ENCODE results near the gene TOGARAM2.

TOGARAM2 gene

GRCh38 chr2:29016504-29016903 is 35.4 kb downstream of the TOGARAM2 start:
- TF ChIP-seq CTCF (IDR thresholded peaks at IDR 0.05; ENCODE audit: insufficient read depth, low read depth, low read length, missing control alignments), result no peak
- DNase-seq (ENCODE audit: low read depth), result no peak
- no peak overlapping the region for H3K4me3 ChIP-seq (ENCODE audit: low read depth, low read length)

- no peak overlapping the region for H3K4me3 ChIP-seq (ENCODE audit: low read depth, low read length)
- TF ChIP-seq CTCF (IDR thresholded peaks at IDR 0.05; ENCODE audit: insufficient read depth, low read depth, low read length, missing control alignments), result no peak
- no peak for DNase-seq (ENCODE audit: low read depth)
These were observed 36.8 kb downstream of the TOGARAM2 start for GRCh38 chr2:29017716-29018435.

- TF ChIP-seq CTCF (IDR thresholded peaks at IDR 0.05; ENCODE audit: insufficient read depth, low read depth, low read length, missing control alignments), result no peak
- DNase-seq (ENCODE audit: low read depth), result no peak
- no peak overlapping the region for H3K4me3 ChIP-seq (ENCODE audit: low read depth, low read length)
These were observed 40.8 kb downstream of the TOGARAM2 start for GRCh38 chr2:29021886-29022285.

GRCh38 chr2:29022679-29023078 is 41.6 kb downstream of the TOGARAM2 start:
- DNase-seq (ENCODE audit: low read depth), result no peak

GRCh38 chr2:29023188-29023587 is 42.1 kb downstream of the TOGARAM2 start:
- DNase-seq (ENCODE audit: low read depth), result no peak

More at GRCh38 chr2:29022679-29023078, 41.6 kb downstream of the TOGARAM2 start:
- no peak overlapping the region for H3K4me3 ChIP-seq (ENCODE audit: low read depth, low read length)
- no peak for TF ChIP-seq CTCF (IDR thresholded peaks at IDR 0.05; ENCODE audit: insufficient read depth, low read depth, low read length, missing control alignments)

GRCh38 chr2:29024882-29025430 is 43.9 kb downstream of the TOGARAM2 start:
- no peak for TF ChIP-seq CTCF (IDR thresholded peaks at IDR 0.05; ENCODE audit: insufficient read depth, low read depth, low read length, missing control alignments)
- H3K4me3 ChIP-seq (ENCODE audit: low read depth, low read length), result no peak overlapping the region
- no peak for DNase-seq (ENCODE audit: low read depth)

More at GRCh38 chr2:29023188-29023587, 42.1 kb downstream of the TOGARAM2 start:
- TF ChIP-seq CTCF (IDR thresholded peaks at IDR 0.05; ENCODE audit: insufficient read depth, low read depth, low read length, missing control alignments), result no peak
- no peak overlapping the region for H3K4me3 ChIP-seq (ENCODE audit: low read depth, low read length)
